Activated CD4-positive, alpha-beta memory T cell treated with anti-CD3 and anti-CD28 coated beads for 36 hours (primary cell): ENCODE results near the gene ZFYVE26. TPM values are rescaled to one million over a fixed set of nuclear protein-coding genes. Genes with fewer than 3 reads are reported as not detected.

ENCODE experiments used
- CTCF ChIA-PET: fragments of 350-600 bp; sonication (Branson Sonifier 250); formaldehyde crosslinking; loops from one replicate; lab custom pipeline; 2021; ENCODE audit warnings: antibody characterized with exemption, inconsistent platforms; lab: Charles Lee
- POLR2A ChIA-PET: fragments of 350-600 bp; sonication (Branson Sonifier 250); formaldehyde crosslinking; loops from one replicate; lab custom pipeline; 2021; ENCODE audit warnings: antibody characterized with exemption; lab: Charles Lee
- DNase-seq: peaks from one replicate; pipeline ENCODE4 v3.0.0-alpha.2; 2020
- H3K27ac Mint-ChIP-seq: one replicate; pipeline ENCODE4 v1.8.0; 2021; ENCODE audit warnings: mixed read lengths
- H3K27me3 Mint-ChIP-seq: one replicate; pipeline ENCODE4 v1.8.0; 2021; ENCODE audit warnings: mixed read lengths
- H3K36me3 Mint-ChIP-seq: one replicate; pipeline ENCODE4 v1.8.0; 2021; ENCODE audit warnings: mixed read lengths
- H3K4me1 Mint-ChIP-seq: one replicate; pipeline ENCODE4 v1.8.0; 2021; ENCODE audit warnings: low read depth, mixed read lengths
- H3K4me3 Mint-ChIP-seq: one replicate; pipeline ENCODE4 v1.8.0; 2021; ENCODE audit warnings: mild to moderate bottlenecking, mixed read lengths
- H3K9me3 Mint-ChIP-seq: one replicate; pipeline ENCODE4 v1.8.0; 2021; ENCODE audit warnings: mixed read lengths
- intact Hi-C: fragments of 100-400 bp; cut with micrococcal nuclease; formaldehyde crosslinking; loops from one replicate; pipeline ENCODE4 v1.15.1; 2023
- total RNA-seq, 2 experiments: library from RNA; stranded (reverse); gene quantifications; one replicate each; pipeline ENCODE4 v1.2.3, GENCODE V29; 2021

Gene ZFYVE26
- total RNA-seq, 2 experiments from 2014 or later = 12.5 to 12.6 TPM

DNA sequence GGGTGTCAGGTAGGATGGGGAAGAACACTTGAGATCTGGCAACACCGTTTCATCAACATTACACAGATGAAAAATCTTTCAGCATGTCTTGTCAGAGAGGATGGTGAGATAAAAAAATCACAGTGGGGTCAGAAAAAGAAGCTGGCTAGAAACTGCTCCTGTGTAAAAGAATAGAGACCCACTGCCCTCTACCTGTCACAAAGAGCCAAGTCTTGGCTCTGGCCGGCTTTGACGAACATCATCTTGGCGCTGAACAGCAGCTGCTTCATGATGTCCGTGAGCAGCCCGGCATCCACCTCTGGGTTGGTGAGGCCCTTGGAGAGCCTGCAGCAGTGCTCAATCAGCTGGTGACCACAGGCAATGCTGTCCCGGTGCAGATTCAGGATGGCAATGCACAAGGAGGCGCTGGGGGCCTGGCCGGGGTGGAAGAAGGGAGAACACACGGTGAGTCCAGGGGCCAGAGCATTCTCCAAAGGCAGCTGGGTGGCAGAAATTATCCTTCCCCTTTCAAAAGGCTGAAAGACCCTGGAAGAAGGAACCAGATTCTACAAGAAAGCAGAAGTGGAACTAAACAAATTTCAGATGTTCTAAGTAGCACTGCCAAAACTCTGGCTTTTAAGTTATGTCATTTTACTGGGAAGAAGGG is 50.2 kb downstream of the ZFYVE26 start:
- no peak overlapping the region for H3K4me3 Mint-ChIP-seq

DNA sequence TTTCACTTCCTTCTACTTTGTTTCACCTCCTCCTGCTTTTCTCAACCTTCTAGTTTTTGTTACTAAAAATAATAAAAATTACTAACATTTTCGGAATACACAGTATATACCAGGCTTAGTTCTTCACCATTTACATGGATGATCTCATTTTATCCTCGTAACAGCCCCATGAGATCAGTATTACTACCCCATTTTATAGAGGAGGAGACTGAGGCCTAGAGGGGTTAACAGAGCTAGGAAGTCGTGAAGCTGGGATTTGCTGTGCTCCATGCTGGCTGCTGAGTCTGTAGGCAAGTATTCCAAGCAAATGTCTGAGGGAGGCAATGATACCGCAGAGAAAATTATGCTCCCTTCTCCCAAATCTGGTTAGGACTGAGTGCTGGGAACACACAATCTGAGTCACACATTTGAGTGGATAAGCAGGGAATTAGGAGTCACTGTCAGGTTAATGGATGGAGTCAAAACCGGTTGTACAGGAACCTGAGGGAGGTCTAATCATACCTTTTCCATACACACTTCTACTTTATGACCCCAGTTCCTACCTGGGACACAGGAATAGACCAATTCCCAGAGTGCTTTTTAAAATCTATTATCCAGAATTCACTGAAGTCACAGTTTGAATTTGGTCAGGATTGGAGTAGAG is 51.1 kb downstream of the ZFYVE26 start:
- no peak for DNase-seq
- intact Hi-C loops = no loop called here
- Mint-ChIP-seq H3K4me1 (no peaks in the 10 kb centered on the region), H3K4me3 (no peak overlapping the region), H3K27ac (no peak overlapping the region), H3K36me3 (peaks cover 32% of the 10 kb centered on the region), H3K9me3 (no peaks in the 10 kb centered on the region), H3K27me3 (no peaks in the 10 kb centered on the region)
- ChIA-PET POLR2A (no interaction called here), CTCF (no interaction called here)

More for the DNA sequence above, 50.2 kb downstream of the ZFYVE26 start:
- H3K9me3 Mint-ChIP-seq = no peaks in the 10 kb centered on the region
- no peak overlapping the region for H3K27ac Mint-ChIP-seq
- no peaks in the 10 kb centered on the region for H3K4me1 Mint-ChIP-seq
- no peak for DNase-seq
- ChIA-PET POLR2A (interaction anchor here (0.6 kb wide), 1 partner anchor 233 kb away, joined by 3 read pairs; no protein-coding TSS in a partner anchor), CTCF (no interaction called here)
- peaks cover 32% of the 10 kb centered on the region for H3K36me3 Mint-ChIP-seq
- no peaks in the 10 kb centered on the region for H3K27me3 Mint-ChIP-seq
- intact Hi-C loops = no loop called here

DNA sequence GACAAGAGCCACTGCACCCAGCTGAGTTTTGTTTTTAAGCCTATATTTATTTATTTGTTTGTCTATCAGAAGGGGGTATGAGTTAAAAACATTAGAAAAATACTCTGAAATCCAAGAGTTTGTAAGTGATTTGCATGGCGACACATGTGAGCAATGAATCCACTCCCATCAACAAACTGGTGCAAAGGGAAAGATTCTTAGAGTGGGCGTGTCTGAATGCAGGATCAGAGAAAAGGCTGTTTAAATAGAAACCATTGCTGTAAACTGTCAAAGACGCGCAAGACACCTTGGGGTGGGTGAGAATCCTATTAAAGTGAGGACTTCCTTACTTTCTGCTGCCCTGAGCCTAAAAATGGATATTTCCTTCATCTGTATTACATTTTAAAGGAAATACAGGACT is 51.9 kb downstream of the ZFYVE26 start:
- intact Hi-C loops = no loop called here
- Mint-ChIP-seq H3K27me3 (no peaks in the 10 kb centered on the region), H3K4me3 (no peak overlapping the region), H3K27ac (no peak overlapping the region), H3K36me3 (peaks cover 35% of the 10 kb centered on the region), H3K4me1 (no peaks in the 10 kb centered on the region), H3K9me3 (no peaks in the 10 kb centered on the region)
- no peak for DNase-seq
- POLR2A ChIA-PET = no interaction called here
- CTCF ChIA-PET = no interaction called here

DNA sequence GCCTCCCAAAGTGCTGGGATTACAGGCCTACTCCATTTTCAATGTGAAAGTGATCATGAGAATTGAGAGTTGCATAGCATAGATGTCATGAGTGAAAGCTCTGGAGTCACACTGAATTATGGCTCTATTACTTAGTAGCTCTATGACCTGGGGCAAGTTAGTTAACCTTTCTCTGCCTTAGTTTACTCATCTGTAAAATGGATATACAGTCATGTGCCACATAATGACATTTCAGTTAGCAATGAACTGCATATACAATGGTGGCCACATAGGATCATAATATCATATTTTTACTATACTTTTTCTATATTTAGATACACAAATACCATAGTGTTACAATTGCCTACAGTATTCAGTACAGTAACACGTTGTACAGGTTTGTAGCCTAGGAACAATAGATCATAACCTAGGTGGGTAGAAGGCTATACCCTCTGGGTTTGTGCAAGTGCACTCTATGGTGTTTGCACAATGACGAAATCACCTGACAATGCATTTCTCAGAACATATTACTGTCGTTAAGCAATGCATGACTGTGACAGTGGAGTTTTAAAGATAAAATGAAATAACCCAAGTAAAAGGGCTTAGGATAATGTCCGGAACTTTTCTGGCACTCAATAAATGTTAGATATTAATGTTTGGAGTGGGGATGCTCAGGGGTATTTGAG is 53.1 kb downstream of the ZFYVE26 start:
- H3K27me3 Mint-ChIP-seq = no peaks in the 10 kb centered on the region
- no peak overlapping the region for H3K27ac Mint-ChIP-seq
- no peaks in the 10 kb centered on the region for H3K9me3 Mint-ChIP-seq
- no peak for DNase-seq
- H3K4me3 Mint-ChIP-seq = no peak overlapping the region
- no peaks in the 10 kb centered on the region for H3K4me1 Mint-ChIP-seq
- POLR2A ChIA-PET = no interaction called here
- intact Hi-C loops = no loop called here
- CTCF ChIA-PET = no interaction called here
- peaks cover 30% of the 10 kb centered on the region for H3K36me3 Mint-ChIP-seq

DNA sequence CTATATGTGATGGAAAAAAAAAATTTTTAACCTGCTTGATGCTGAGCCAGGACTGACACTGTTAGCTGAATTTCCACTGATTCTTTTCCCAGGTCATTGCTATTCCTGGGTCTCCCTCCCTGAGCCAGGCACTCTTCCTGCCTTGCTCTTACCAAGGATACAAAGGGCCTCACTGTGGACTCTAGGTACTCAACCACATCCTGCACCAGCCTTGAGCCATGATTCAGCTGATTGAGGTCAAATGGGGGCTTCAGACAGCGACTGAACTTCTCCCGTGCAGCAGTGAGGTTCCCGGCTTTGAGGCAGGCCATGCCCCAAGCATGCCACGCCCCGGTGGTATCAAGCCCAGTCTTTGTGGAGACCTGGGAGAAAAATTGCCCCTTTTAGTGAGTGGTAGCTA is 54.3 kb downstream of the ZFYVE26 start:
- Mint-ChIP-seq H3K9me3 (no peaks in the 10 kb centered on the region), H3K27ac (no peak overlapping the region), H3K36me3 (peaks cover 25% of the 10 kb centered on the region), H3K4me1 (no peaks in the 10 kb centered on the region), H3K4me3 (no peak overlapping the region), H3K27me3 (no peaks in the 10 kb centered on the region)
- CTCF ChIA-PET = no interaction called here
- no peak for DNase-seq
- intact Hi-C loops = no loop called here
- POLR2A ChIA-PET = no interaction called here

DNA sequence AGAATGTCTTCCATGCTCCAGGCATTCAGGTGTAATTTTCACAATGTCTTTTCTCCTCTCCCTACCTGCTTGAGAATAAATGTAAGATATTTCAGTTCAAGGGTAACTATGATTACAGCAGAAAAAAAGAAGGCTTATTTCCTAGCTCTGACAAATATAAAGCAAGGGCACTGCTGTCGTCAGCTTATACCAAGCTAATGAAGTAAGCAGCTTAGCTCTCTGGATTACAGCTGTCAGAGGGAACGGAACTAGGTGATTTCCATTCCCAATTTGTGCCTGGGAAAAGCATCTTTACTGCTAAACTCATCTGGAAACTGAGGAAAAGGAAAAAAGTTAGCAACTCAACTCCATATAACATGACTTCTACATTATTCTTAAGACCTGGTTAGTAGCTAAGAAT is 56.5 kb downstream of the ZFYVE26 start:
- peaks cover 27% of the 10 kb centered on the region for H3K36me3 Mint-ChIP-seq
- intact Hi-C loops = no loop called here

DNA sequence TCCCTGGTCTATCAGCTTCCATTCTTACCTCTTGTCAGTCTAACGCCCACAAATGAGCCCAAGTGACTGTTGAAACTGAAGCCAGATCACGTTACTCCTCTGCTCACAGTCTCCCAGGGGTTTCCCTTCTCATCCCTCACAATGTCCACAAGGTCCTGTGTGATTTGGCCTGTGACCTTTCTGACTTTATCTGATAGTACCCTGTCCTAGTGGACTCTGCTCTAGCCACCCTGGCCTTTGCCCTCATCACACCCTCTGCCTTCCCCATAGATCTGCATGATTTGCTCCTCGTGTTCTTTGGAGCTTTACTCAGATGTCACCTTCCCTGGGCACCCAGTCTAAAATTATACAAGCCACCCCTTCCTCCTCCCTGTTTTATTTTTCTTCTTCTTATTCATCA is 59.2 kb downstream of the ZFYVE26 start:
- H3K9me3 Mint-ChIP-seq = no peaks in the 10 kb centered on the region
- H3K27me3 Mint-ChIP-seq = no peaks in the 10 kb centered on the region
- H3K36me3 Mint-ChIP-seq = peaks cover 38% of the 10 kb centered on the region
- intact Hi-C loops = no loop called here
- POLR2A ChIA-PET = no interaction called here
- DNase-seq = no peak
- H3K4me3 Mint-ChIP-seq = no peak overlapping the region
- no peaks in the 10 kb centered on the region for H3K4me1 Mint-ChIP-seq
- CTCF ChIA-PET = no interaction called here
- H3K27ac Mint-ChIP-seq = no peak overlapping the region

More for the DNA sequence above, 56.5 kb downstream of the ZFYVE26 start:
- H3K4me1 Mint-ChIP-seq = no peaks in the 10 kb centered on the region
- H3K27ac Mint-ChIP-seq = no peak overlapping the region
- ChIA-PET CTCF (no interaction called here), POLR2A (no interaction called here)
- H3K27me3 Mint-ChIP-seq = no peaks in the 10 kb centered on the region
- no peak for DNase-seq
- no peaks in the 10 kb centered on the region for H3K9me3 Mint-ChIP-seq
- H3K4me3 Mint-ChIP-seq = no peak overlapping the region

DNA sequence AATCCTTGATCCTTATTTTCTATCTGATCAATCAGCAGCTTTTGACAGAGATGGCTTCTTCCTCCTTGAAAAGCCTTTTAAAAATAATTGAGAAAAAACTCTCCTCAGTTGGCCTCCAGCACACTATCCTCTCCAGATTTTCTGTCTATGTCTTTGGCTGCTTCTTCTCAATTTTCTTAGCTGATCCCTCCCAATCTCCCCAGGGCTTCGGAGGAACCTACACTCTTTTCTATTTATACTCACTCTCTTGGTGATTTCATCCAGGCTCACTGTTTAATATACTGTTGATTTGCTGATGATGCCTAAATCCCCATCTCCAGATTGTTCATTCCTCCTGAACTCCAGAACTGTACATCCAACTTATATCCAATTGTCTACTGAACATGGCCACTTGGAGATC is 59.9 kb downstream of the ZFYVE26 start:
- intact Hi-C loops = no loop called here
- Mint-ChIP-seq H3K4me3 (no peak overlapping the region), H3K4me1 (no peaks in the 10 kb centered on the region), H3K36me3 (peaks cover 41% of the 10 kb centered on the region), H3K27me3 (no peaks in the 10 kb centered on the region), H3K9me3 (no peaks in the 10 kb centered on the region), H3K27ac (no peak overlapping the region)
- DNase-seq = no peak
- CTCF ChIA-PET = interaction anchor here (1.4 kb wide), 1 partner anchor 56 kb away, joined by 3 read pairs; no protein-coding TSS in a partner anchor
- POLR2A ChIA-PET = no interaction called here

DNA sequence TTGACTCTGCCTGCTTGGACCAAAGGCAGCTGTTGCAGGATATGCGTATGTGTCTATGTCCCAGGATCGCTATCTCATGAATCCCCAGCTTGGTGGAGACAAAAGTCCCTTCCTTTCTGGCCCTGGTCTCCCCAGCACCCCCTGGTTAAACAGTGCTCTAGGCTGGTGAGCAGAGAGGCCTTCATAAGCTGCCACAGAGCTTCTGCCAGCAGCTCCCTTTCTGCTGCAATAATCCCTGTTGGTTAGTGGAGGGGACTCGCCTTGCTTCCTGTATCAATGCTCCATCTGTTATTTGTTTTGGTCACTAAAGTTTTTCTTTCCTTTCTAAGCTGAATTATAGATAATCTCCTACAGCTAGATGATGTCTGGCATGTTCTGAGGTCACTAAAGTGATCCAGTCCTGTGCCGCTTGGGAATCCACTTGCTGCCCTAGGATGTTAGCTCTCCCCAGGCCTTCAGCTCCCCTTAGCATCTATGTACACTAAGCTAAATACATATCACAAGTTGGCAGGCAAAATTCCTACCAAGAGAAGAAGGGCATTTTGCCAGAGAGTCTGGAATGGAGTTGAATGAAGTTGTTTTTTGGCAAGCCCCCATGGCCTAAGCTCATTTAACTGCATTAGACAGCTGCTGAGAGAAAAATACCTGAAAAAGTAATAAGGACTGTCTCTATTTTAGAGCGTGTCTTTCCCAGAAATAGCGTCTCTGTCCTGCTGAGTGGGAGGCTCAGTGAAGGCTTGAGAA is 66.9 kb downstream of the ZFYVE26 start:
- ChIA-PET CTCF (no interaction called here), POLR2A (no interaction called here)
- no peak overlapping the region for H3K27ac Mint-ChIP-seq
- intact Hi-C loops = no loop called here
- H3K9me3 Mint-ChIP-seq = no peaks in the 10 kb centered on the region
- H3K4me3 Mint-ChIP-seq = no peak overlapping the region
- peaks cover 10% of the 10 kb centered on the region for H3K4me1 Mint-ChIP-seq
- H3K36me3 Mint-ChIP-seq = peaks cover 60% of the 10 kb centered on the region
- DNase-seq = no peak
- no peaks in the 10 kb centered on the region for H3K27me3 Mint-ChIP-seq

DNA sequence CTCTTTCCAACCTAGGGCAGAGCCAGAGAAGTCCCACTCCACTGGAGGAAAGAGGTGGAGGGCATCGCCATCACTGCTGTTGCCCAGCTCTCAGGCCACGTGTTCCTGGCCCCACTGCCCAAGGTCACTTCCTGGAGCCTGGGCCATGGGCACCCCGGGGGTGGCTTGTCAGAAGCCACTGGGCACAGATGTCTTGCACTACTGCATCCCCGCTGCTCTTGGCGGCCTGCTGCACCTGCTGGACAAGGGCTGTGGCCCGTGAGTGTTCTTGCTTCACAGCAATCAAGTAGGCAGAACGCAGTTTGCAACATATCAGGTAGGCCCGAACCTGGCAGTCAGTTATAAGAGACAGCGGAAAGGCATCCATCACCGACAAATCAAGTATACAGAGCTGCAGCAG is 68.1 kb downstream of the ZFYVE26 start:
- ChIA-PET POLR2A (no interaction called here), CTCF (interaction anchor here (0.7 kb wide), 1 partner anchor 316 kb away, joined by 3 read pairs; no protein-coding TSS in a partner anchor)
- H3K27me3 Mint-ChIP-seq = no peaks in the 10 kb centered on the region
- H3K4me1 Mint-ChIP-seq = peaks cover 10% of the 10 kb centered on the region
- no peaks in the 10 kb centered on the region for H3K9me3 Mint-ChIP-seq
- intact Hi-C loops = no loop called here
- H3K4me3 Mint-ChIP-seq = no peak overlapping the region
- DNase-seq = no peak
- no peak overlapping the region for H3K27ac Mint-ChIP-seq
- peaks cover 52% of the 10 kb centered on the region for H3K36me3 Mint-ChIP-seq

DNA sequence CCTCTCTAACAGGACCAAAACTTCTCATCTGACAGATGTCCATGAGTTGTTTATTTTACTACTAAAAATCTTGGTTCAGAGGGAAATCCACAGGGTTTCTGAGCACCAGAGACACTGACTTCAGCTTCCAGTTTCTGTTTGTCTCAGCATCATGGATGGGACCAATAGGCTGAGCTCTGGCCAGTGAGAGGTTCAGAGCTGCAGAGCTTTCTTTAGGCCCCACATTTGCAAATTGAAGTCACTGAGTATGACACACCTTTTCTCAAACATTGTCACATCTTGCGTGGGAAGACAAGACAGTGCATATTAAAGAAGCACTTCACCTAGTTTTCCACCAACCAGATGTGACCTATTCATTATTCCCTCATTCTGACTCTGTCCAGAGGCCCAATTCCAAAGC is 69.5 kb downstream of the ZFYVE26 start:
- Mint-ChIP-seq H3K9me3 (no peaks in the 10 kb centered on the region), H3K4me3 (no peak overlapping the region), H3K27ac (no peak overlapping the region), H3K36me3 (peaks cover 40% of the 10 kb centered on the region), H3K27me3 (no peaks in the 10 kb centered on the region), H3K4me1 (peaks cover 10% of the 10 kb centered on the region)
- CTCF ChIA-PET = interaction anchor here (1.1 kb wide), 1 partner anchor 128 kb away, joined by 3 read pairs; no protein-coding TSS in a partner anchor
- intact Hi-C loops = no loop called here
- peak; percentile 44 for DNase-seq
- POLR2A ChIA-PET = no interaction called here

DNA sequence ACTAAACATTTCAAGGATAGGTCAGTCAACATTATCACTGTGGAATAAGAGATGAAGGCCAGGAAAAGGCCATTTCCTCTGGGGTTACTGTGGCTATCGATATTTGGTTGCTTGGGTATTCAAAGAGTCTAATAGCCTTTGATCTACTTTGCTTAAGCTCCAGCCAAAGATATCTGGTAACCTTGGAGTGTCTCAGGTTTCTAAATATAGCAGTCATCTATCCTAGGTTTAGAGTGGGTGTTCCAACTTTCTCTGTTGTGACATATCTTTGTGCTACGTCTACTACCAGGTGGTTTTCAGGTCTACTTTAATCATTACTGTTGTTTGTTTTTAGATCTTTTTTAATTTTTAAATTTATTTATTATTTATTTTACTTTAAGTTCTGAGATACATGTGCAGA is 72.3 kb downstream of the ZFYVE26 start:
- Mint-ChIP-seq H3K27me3 (no peaks in the 10 kb centered on the region), H3K27ac (no peak overlapping the region), H3K4me1 (peaks cover 10% of the 10 kb centered on the region), H3K4me3 (no peak overlapping the region), H3K36me3 (peaks cover 23% of the 10 kb centered on the region), H3K9me3 (no peaks in the 10 kb centered on the region)
- POLR2A ChIA-PET = no interaction called here
- CTCF ChIA-PET = no interaction called here
- DNase-seq = no peak
- intact Hi-C loops = no loop called here
